ENCODE measurements around the gene CBFA2T3. TPM values are rescaled to one million over a fixed set of nuclear protein-coding genes. Genes with fewer than 3 reads are reported as not detected.
A peak's percentile ranks its signal among the peaks of the same experiment; 100 is the strongest.

The CBFA2T3 gene
- total RNA-seq, 1 experiment from 2014 or later = 2.9 TPM

GRCh38 chr16:88842308-88842756 lies 134.7 kb downstream of the CBFA2T3 start:
- H3K27me3 ChIP-seq (ENCODE audit: insufficient read depth, low read length) = no peaks in the 10 kb centered on the region
- no peak overlapping the region for H4K8ac ChIP-seq (replicated peaks; ENCODE audit: insufficient read length, low read depth, low read length)
- H3K79me1 ChIP-seq (ENCODE audit: insufficient read depth, low read depth, low read length, poor library complexity, severe bottlenecking) = no peaks in the 10 kb centered on the region
- Mint-ChIP-seq H3K4me3 (no peak overlapping the region), H3K27ac (peak overlapping the region in 1 of 3 experiments; percentile 82; a peak in 3 of 7 replicates), H3K4me1 (no peaks in the 10 kb centered on the region), H3K9me3 (no peaks in the 10 kb centered on the region), H3K36me3 (ENCODE audit: insufficient read depth in 1 of 3, low read depth in 3 of 3) (peaks cover 4 to 11% (median 9%) of the 10 kb centered on the region in 3 experiments; a peak in 6 of 7 replicates), H3K27me3 (ENCODE audit: low read depth) (no peaks in the 10 kb centered on the region)
- no peak overlapping the region for H2BK15ac ChIP-seq (ENCODE audit: low read depth, low read length)
- H3K56ac ChIP-seq (ENCODE audit: insufficient read length, low read depth, low read length) = no peak overlapping the region
- H2AK5ac ChIP-seq (ENCODE audit: insufficient read length, low read length) = no peak overlapping the region
- H2AFZ ChIP-seq (ENCODE audit: low read length) = no peak overlapping the region
- no peaks in the 10 kb centered on the region for H3K9me3 ChIP-seq (ENCODE audit: control insufficient read depth, low read depth, low read length)
- H3K23ac ChIP-seq (ENCODE audit: insufficient read length, low read depth, low read length) = no peak overlapping the region
- no peak overlapping the region for H4K91ac ChIP-seq (ENCODE audit: insufficient read length, low read depth, low read length)
- H3K4me1 ChIP-seq (ENCODE audit: insufficient read depth, low read length) = no peaks in the 10 kb centered on the region
- H3K14ac ChIP-seq (ENCODE audit: insufficient read depth, low read length) = no peak overlapping the region
- no peak overlapping the region for H3K4me2 ChIP-seq (ENCODE audit: insufficient read depth, insufficient read length, low read length)
- no peak overlapping the region for H3T11ph ChIP-seq (ENCODE audit: low read length)
- no peak overlapping the region for H2BK5ac ChIP-seq (ENCODE audit: insufficient read length, low read length)
- H3K9ac ChIP-seq (ENCODE audit: extremely low read depth, insufficient read length, low read length) = no peak overlapping the region
- H3K27ac ChIP-seq (ENCODE audit: insufficient read length, low read depth, low read length) = no peak overlapping the region
- H2BK20ac ChIP-seq (ENCODE audit: low read depth, low read length, poor library complexity, severe bottlenecking) = no peak overlapping the region
- H2BK12ac ChIP-seq (ENCODE audit: insufficient read length, low read depth, low read length) = no peak overlapping the region
- no peak for DNase-seq
- no peaks in the 10 kb centered on the region for H3K79me2 ChIP-seq (ENCODE audit: insufficient read depth, low read length)
- H4K5ac ChIP-seq (ENCODE audit: insufficient read length, low read depth, low read length) = no peak overlapping the region
- no peak overlapping the region for H3K4ac ChIP-seq (ENCODE audit: low read depth, low read length)
- WGBS (ENCODE audit: extremely low coverage, insufficient read length, low lambda C conversion rate) = no CpG with 5 or more reads among the region's 15 CpGs
- no peak overlapping the region for H3K18ac ChIP-seq (ENCODE audit: insufficient read length, low read depth, low read length)
- no peaks in the 10 kb centered on the region for H4K20me1 ChIP-seq (ENCODE audit: control insufficient read depth, insufficient read depth, insufficient read length)
- H2BK120ac ChIP-seq (ENCODE audit: low read depth, low read length, poor library complexity, severe bottlenecking) = no peak overlapping the region
- H3K23me2 ChIP-seq (ENCODE audit: insufficient read length, low read depth, low read length, poor library complexity, severe bottlenecking) = no peaks in the 10 kb centered on the region
- no peak for TF ChIP-seq CTCF (conservative IDR thresholded peaks at IDR 0.05)

All from H9 (cell line).